Inflammatory macrophage treated with lipopolysaccharide for 1 hour (primary cell): ENCODE results near the gene TVP23A.

Experiments
- DNase-seq, 2 donors: peaks; one replicate each; pipeline ENCODE4 v3.0.0-alpha.2; 2020 to 2022

The TVP23A gene

GRCh38 chr16:10817963-10818941 is at the start of gene TVP23A:
TSS of gene TVP23A (minus strand) at chr16:10818794. CDS start at chr16:10818493, 301 bp downstream.
- DNase-seq: no peak

DNA sequence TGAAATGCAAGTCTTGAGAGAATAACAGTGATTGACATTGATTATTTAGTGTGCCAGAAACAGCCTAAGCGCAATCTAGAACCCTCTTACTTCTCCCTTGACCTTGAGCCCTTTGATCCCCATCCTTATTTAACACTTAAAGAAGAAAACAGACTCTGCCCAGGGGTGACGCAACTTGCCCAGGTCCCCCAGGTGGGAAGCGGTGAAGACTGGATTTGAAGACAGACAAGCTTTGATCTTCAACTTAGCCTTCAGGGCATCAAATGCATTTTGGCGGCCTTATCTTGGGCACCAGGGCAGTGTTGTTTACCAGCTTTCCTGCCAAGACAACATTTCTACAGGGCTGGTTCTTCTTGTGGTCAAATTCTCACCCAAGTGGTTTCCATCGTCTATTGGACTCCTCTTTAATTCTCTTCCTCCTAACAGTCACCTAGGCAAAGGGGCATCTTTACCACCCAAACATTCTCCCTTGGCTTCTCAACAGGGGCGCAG is 49.6 kb upstream of the TVP23A start:
- no peak for DNase-seq

DNA sequence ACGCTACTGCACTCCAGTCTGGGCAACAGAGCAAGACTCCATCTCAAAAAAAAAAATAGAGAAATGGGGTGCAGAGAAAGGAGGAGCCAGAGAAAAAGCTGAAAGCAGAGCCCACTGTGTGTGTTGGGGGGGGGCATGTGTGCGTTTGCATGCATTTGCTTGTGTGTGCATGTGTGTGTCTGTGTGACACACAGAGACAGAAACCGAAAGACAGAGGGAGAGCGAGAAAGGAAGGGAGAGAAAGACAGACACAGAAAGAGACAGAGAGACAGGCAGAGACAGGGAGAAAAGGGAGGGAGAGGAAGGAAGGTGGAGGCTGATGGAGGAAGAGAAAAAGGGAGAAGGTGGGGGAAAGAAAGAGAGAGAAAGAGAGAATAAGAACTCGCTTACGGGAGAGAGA is 48.6 kb upstream of the TVP23A start:
- no peak for DNase-seq

DNA sequence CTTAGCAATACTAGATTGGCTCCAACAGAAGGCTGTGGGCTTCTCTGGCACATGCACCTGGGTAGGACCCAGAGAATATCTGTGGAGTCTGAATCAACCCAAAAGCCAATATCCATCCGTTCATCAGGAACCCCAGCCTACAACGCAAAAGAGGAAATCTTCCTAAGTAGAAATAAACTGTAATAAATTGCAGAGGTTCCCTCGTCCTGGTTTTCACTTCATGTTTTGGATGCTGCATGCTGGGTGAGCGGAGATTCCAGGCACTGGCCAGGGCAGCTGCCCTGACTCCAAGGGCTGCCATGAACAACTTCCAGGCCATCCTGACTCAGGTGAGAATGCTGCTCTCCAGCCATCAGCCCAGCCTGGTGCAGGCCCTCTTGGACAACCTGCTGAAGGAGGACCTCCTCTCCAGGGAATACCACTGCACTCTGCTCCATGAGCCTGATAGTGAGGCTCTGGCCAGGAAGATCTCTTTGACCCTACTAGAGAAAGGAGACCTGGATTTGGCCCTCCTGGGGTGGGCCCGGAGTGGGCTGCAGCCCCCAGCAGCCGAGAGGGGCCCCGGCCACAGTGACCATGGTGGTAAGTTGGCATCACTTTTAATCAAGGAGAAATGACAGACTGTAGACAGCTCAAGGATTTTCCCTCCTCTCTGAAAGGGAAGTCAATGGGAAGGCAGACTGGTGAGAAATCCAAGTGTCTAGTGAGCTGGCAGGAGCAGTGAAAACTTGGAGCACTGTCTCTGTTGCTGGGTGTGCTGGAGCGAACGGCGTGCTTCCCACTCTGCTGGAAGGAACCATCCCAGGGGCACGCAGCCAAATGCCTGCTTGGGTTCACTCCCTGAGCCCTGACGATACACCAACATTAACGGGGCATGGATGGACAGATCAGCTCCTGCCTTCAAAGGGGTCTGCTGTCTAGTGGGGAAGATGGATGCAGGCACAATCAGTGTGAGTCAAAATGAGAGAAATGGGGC is 47.7 kb upstream of the TVP23A start:
- peak in 1 of 2 donors; percentile 44 for DNase-seq

DNA sequence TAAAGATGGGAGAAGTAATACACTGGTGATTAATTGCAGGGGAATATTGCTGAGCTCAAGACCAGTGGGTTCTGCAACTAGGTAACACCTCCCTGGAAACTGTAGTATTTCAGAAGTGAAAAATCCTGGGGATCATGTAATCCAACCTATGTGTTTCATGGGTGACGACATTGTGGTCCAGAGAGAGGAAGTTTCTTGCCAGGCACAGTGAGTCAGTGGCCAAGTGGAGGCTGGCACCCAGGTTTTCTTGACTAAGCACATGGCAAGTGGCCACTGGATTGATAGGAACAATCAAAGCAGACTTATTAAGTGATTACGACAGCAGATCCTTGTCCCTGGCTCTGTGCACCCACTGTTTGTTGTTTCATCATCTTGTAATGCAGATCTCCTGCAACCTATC is 43.8 kb upstream of the TVP23A start:
- DNase-seq: peak; percentile 93 to 98

- peak in 1 of 2 donors; percentile 23 for DNase-seq
Observed at GRCh38 chr16:10859658-10860057, 41.1 kb upstream of the TVP23A start.

DNA sequence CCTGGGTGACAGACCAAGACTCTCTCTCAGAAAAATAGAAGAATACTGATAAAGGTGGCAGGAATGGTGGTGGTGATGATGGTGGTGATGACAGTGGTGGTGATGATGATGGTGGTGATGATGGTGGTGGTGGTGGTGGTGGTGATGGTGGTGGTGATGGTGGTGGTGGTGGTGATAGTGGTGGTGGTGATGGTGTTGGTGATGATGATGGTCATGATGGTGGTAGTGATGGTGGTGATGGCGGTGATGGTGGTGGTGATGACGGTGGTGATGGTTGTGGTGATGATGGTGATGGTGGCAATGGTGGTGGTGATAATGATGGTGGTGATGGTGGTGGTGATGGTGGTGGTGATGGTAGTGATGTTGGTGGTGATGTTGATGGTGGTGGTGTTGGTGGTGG is 40.4 kb upstream of the TVP23A start:
- no peak for DNase-seq

- DNase-seq: no peak
Observed at GRCh38 chr16:10858203-10858602, 39.6 kb upstream of the TVP23A start.

DNA sequence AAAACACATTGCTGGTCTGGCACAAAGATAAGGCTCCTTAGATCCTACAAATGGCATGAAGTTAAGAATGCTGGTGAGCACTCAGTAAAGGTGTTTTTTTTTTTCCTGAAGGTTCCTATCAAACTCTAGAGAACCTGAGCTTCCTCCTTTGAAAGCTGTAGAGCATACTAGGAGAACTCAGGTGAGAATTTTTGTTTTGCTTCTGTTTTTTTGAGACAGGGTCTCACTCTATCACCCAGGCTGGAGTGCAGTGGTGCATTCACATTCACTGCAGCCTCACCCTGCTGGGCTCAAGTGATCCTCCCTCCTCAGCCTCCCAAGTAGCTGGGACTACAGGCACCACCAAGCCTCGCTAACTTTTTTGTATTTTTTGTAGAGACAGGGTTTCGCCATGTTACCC is 37.4 kb upstream of the TVP23A start:
- DNase-seq: no peak

DNA sequence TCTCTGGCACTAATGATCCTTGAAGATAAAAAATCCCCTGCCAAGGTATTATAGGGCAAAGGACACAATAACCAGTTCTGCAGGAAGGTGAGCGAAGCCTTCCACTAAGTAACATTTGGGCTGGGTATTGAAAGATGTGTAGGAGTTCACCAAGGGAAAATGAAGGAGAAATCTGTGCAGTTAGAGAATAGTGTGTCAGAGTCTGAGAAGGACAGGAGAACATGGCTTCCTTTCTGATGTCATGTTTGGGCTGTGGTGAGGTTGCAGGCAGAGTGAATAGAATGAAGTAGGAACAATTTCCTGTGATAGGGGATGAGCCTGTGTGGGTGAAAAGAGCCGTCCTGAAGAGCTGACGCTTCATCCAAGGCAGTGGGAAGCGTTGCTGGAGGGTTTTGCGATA is 34.4 kb upstream of the TVP23A start:
- DNase-seq: peak in 1 of 2 donors; percentile 25

- DNase-seq: peak; percentile 64 to 78
Observed at GRCh38 chr16:10852286-10852685, 33.7 kb upstream of the TVP23A start.

DNA sequence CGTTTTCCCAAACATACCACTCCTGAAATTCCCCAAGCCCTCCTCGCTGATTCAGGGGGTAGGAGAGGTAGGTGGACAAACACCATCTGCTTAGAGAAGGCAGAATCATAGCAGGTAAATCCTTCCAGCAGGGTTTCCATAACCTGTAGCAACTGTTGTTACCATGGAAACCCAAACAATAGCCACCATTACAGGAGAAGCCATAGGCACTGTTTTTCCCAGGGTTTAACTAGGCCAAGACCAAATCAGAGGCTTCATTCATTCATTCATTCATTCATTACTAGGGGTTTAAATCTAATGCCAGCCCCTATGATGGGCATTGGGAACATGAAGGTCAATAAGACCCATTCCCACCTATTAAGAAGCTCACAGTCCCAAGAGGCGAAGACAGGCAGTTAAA is 32.9 kb upstream of the TVP23A start:
- no peak for DNase-seq

GRCh38 chr16:10850478-10850850 is 31.9 kb upstream of the TVP23A start:
- DNase-seq: no peak

GRCh38 chr16:10849736-10850477 is 31.3 kb upstream of the TVP23A start:
- DNase-seq: no peak

- DNase-seq: peak; percentile 93 to 98
Observed at GRCh38 chr16:10847176-10847575, 28.6 kb upstream of the TVP23A start.

DNA sequence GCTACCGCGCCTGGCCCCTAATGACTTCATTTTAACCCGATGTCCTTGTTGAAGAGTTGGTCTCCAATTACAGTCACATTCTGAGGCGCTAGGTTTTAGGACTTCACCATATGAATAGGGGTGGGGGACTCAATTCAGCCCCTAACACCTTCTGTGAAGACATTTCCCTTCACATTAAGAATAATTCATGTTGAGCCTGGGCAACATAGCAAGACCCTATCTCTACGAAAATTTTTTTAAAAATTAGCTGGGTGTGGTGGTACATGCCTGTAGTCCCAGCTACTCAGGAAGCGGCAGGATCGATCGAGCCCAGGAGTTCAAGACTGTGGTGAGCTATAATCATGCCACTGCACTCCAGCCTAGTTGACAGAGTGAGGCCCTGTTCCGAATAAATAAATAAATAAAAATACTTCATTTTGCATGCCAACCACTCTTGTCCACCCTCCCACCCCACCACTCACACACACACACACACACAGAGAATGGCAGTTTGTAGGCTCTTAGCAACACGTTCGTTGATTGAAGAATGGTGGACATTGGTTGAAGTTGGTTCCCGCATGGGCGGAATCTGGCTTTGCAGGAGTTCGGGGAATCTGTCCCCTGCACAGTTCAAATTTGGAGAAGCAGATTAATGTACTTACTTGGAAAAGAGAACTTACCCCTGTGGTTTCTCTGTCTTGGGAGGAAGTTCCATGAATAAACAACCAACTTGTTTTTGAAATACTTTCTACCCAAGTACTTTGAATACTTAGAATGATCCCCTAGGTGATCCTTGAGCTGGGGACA is 27.8 kb upstream of the TVP23A start:
- DNase-seq: peak; percentile 84 to 87

DNA sequence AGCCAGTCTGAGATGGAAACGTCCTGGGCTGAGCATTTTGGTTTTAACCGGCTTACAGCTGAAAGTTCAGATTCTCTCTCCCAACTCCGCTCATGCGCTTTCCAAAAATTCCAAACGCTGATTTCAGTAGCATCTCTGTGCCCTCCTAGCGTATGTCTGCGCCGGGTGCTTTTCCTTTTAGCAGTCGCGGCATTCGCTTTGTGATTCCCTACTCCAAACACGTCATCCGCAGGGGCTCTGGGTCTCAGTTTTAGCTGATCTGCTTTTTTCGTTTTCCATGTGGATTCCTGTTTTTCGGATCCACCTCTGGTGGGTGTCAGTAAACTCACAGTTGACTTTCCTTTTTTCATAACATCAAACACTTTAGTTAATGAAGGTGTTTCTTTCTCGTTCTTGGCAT is 22.1 kb upstream of the TVP23A start:
- DNase-seq: no peak

DNA sequence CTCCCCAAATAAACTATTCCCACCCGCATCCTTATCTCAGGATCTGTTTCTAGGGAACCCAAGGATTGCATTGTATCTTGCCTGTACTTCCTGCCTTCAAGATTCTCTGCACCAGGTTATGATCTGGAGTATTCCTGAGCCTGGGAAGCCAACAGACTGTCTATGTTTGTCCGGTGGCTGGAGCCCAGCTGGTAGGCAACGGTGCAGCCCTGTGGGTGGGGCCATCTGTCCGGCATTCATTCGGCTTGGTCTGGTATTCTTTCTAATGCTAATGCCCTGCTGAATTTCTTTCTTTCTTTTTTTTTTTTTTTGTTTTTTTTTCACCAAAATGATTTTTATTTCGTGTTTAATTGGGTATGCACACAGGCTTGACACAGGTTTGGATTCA is 20.7 kb upstream of the TVP23A start:
- no peak for DNase-seq

DNA sequence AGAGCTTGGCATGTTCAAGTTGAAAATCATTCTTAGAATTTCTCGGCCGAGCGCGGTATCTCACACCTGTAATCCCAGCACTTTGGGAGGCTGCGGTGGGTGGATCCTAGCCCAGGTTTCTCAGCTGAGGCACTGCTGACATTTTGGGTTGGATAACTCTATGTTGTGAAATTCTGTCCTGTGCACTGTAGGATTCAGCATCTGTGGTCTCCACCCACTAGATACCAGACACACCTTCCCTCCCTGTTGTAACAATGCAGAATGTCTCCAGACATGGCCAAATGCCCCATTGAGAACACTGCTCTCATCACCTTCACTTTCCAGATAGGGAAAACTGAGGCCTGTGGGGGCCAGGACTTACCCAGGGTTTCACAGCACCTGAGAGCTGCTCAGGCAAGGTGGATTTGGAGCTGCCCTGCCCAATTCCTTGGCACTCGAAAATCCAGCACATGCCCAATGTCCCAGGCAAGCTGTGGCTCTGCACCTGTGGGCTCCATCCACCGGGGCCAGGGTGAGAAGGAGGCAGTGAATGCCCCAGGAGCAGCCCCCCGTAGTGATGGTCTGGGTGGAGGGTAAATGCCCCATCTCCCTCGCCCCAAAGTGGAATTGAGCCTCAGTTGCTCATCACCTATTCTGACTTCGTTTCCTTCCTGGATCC is 20.2 kb upstream of the TVP23A start:
- DNase-seq: no peak

DNA sequence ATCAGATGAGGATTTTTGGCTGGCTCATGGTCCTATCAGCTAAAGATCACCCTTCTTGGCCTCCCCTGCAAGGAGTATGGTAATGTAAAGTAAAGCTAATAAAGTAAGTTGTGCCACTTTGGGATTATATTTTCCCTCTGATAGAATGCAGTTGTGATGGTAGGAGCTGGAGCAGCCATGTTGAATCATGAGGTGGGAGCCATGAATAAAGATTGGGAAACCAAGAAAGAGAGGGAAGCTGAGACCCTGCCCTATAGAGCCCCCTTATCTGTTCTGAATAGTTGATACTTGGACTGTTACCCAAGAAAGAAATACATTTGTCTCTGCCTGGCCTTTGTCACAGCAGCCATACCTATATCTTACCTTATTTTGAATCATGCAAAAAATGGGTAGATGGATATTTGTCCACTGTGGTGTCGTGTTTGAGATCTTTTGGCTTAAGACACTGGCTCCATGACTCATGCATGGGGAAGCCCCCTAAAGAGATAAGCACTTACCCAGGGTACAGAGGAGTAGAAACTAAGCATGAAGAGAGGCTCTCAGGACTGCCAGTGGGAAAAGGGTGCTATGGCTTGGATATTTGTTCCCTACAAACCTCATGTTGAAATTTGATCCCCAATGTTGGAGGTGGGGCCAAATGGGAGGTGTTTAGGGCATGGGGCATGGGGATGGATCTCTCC is 17.7 kb upstream of the TVP23A start:
- DNase-seq: no peak
